ENCODE data around the gene LMO1. TPM values are rescaled to one million over a fixed set of nuclear protein-coding genes. Genes with fewer than 3 reads are reported as not detected.

The LMO1 gene
- total RNA-seq, 1 experiment from 2014 or later: 0.27 TPM

DNA sequence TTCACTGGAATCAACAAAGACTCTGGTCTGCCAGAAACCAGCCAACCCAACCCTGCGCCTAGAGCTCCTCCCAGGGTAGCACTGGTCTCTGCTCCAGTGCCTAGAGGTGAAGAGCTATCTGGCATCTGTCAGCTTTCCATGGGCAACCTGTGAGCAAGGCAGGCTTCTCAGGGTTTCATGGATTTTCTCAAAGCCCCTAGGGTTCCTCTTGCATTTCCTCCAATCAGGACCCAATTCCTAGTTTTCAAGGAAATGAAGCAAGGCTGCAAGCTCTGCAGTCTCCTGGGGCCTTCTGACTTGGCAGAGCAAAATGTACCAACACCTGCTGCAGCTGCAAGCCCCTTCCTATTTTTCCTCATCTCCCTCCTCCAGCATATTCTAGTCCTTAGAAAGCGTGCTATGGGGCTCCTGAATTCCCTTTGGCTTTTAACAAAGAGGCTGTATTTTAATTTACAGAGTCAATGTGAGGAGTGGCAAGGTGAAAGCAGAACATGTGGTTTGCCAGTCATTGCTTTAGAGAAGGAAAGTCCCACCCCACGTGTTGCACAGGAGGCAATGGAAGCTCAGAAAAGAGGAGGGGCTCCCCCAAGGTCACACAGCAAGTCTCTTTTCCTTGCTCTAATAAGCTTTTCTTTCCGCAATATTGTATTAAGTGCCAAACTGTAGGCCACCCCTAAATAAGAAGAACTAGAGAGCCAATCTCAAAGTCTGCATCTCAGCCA, 61.9 kb downstream of the LMO1 start:
- TF ChIP-seq, protein P1, sequence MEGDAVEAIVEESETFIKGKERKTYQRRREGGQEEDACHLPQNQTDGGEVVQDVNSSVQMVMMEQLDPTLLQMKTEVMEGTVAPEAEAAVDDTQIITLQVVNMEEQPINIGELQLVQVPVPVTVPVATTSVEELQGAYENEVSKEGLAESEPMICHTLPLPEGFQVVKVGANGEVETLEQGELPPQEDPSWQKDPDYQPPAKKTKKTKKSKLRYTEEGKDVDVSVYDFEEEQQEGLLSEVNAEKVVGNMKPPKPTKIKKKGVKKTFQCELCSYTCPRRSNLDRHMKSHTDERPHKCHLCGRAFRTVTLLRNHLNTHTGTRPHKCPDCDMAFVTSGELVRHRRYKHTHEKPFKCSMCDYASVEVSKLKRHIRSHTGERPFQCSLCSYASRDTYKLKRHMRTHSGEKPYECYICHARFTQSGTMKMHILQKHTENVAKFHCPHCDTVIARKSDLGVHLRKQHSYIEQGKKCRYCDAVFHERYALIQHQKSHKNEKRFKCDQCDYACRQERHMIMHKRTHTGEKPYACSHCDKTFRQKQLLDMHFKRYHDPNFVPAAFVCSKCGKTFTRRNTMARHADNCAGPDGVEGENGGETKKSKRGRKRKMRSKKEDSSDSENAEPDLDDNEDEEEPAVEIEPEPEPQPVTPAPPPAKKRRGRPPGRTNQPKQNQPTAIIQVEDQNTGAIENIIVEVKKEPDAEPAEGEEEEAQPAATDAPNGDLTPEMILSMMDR (IDR thresholded peaks at IDR 0.05 in 2 of 3, conservative IDR thresholded peaks at IDR 0.05 in 1 of 3; ENCODE audit: borderline replicate concordance in 1 of 3, insufficient read depth in 1 of 3, low read depth in 2 of 3, low read length in 2 of 3): no peak
- TF ChIP-seq, protein P2, sequence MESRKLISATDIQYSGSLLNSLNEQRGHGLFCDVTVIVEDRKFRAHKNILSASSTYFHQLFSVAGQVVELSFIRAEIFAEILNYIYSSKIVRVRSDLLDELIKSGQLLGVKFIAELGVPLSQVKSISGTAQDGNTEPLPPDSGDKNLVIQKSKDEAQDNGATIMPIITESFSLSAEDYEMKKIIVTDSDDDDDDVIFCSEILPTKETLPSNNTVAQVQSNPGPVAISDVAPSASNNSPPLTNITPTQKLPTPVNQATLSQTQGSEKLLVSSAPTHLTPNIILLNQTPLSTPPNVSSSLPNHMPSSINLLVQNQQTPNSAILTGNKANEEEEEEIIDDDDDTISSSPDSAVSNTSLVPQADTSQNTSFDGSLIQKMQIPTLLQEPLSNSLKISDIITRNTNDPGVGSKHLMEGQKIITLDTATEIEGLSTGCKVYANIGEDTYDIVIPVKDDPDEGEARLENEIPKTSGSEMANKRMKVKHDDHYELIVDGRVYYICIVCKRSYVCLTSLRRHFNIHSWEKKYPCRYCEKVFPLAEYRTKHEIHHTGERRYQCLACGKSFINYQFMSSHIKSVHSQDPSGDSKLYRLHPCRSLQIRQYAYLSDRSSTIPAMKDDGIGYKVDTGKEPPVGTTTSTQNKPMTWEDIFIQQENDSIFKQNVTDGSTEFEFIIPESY (IDR thresholded peaks at IDR 0.05; ENCODE audit: extremely low read depth, insufficient replicate concordance, low read length): no peak
- TF ChIP-seq EZH2 (IDR thresholded peaks at IDR 0.05): no peak
- no peak for TF ChIP-seq TCF7L2 (IDR thresholded peaks at IDR 0.05; ENCODE audit: borderline replicate concordance, extremely low read depth, insufficient read depth, insufficient read length)
- no peak for TF ChIP-seq JUND (IDR thresholded peaks at IDR 0.05)
- TF ChIP-seq SRF (IDR thresholded peaks at IDR 0.05; ENCODE audit: low read depth): no peak
- no peak for TF ChIP-seq RAD21 (IDR thresholded peaks at IDR 0.05; ENCODE audit: low read depth)
- TF ChIP-seq POLR2A (IDR thresholded peaks at IDR 0.05; ENCODE audit: borderline replicate concordance, extremely low read depth, insufficient read depth, insufficient read length): no peak
- TF ChIP-seq ZFX (IDR thresholded peaks at IDR 0.05): no peak
- TF ChIP-seq, protein P3, sequence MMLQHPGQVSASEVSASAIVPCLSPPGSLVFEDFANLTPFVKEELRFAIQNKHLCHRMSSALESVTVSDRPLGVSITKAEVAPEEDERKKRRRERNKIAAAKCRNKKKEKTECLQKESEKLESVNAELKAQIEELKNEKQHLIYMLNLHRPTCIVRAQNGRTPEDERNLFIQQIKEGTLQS (IDR thresholded peaks at IDR 0.05): no peak
- TF ChIP-seq, protein P4, sequence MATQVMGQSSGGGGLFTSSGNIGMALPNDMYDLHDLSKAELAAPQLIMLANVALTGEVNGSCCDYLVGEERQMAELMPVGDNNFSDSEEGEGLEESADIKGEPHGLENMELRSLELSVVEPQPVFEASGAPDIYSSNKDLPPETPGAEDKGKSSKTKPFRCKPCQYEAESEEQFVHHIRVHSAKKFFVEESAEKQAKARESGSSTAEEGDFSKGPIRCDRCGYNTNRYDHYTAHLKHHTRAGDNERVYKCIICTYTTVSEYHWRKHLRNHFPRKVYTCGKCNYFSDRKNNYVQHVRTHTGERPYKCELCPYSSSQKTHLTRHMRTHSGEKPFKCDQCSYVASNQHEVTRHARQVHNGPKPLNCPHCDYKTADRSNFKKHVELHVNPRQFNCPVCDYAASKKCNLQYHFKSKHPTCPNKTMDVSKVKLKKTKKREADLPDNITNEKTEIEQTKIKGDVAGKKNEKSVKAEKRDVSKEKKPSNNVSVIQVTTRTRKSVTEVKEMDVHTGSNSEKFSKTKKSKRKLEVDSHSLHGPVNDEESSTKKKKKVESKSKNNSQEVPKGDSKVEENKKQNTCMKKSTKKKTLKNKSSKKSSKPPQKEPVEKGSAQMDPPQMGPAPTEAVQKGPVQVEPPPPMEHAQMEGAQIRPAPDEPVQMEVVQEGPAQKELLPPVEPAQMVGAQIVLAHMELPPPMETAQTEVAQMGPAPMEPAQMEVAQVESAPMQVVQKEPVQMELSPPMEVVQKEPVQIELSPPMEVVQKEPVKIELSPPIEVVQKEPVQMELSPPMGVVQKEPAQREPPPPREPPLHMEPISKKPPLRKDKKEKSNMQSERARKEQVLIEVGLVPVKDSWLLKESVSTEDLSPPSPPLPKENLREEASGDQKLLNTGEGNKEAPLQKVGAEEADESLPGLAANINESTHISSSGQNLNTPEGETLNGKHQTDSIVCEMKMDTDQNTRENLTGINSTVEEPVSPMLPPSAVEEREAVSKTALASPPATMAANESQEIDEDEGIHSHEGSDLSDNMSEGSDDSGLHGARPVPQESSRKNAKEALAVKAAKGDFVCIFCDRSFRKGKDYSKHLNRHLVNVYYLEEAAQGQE (IDR thresholded peaks at IDR 0.05; ENCODE audit: low read depth): no peak
- TF ChIP-seq EZH2phosphoT487 (IDR thresholded peaks at IDR 0.05; ENCODE audit: borderline replicate concordance): no peak
- no peak for TF ChIP-seq CEBPB (IDR thresholded peaks at IDR 0.05; ENCODE audit: low read depth)
- TF ChIP-seq, protein P5, sequence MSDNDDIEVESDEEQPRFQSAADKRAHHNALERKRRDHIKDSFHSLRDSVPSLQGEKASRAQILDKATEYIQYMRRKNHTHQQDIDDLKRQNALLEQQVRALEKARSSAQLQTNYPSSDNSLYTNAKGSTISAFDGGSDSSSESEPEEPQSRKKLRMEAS (IDR thresholded peaks at IDR 0.05): no peak
- Histone ChIP-seq H3K27me3 (ENCODE audit: insufficient read depth, low read length) (peaks cover 24% of the 10 kb centered on the region), H4K20me1 (ENCODE audit: insufficient read depth) (no peaks in the 10 kb centered on the region), H3K4me2 (ENCODE audit: low read length) (no peak overlapping the region), H3K36me3 (ENCODE audit: control insufficient read depth in 1 of 2, insufficient read depth in 2 of 2, low read length in 2 of 2) (no peaks in the 10 kb centered on the region), H2AFZ (ENCODE audit: low read depth, low read length, poor library complexity, severe bottlenecking) (no peak overlapping the region), H3K9me3 (ENCODE audit: control insufficient read depth in 1 of 2, insufficient read depth in 1 of 2, low read depth in 1 of 2, low read length in 2 of 2) (no peaks in the 10 kb centered on the region), H3K9me2 (ENCODE audit: insufficient read depth) (no peaks in the 10 kb centered on the region), H3K79me2 (ENCODE audit: insufficient read depth, low read length) (no peaks in the 10 kb centered on the region), H3K4me1 (ENCODE audit: control insufficient read depth in 1 of 2, insufficient read depth in 2 of 2, low read length in 2 of 2) (no peaks in the 10 kb centered on the region), H3K9ac (ENCODE audit: low read length) (no peak overlapping the region), H3K27ac (ENCODE audit: low read depth, low read length) (no peak overlapping the region), H3K4me3 (replicated peaks in 1 of 2; ENCODE audit: low read depth in 1 of 2, low read length in 2 of 2) (no peak overlapping the region)
- DNase-seq (ENCODE audit: low read depth, low spot score): no peak
- RAD21 ChIA-PET (ENCODE audit: low non-redundant PET in 1 of 2, low total read pairs in 2 of 2, uncharacterized antibody in 2 of 2, unreplicated experiment in 2 of 2): no interaction called here
- CTCF ChIA-PET: interaction anchor here (2.6 kb wide), 1 partner anchor 8 kb away, joined by 11 read pairs; no protein-coding TSS in a partner anchor
- POLR2A ChIA-PET: no interaction called here
- BruUV-seq (replicated peaks): no TSS peak
- no peak for ATAC-seq
- intact Hi-C loops (cut with micrococcal nuclease): no loop called here

All from HCT116 (cell line).